ENCODE measurements around the gene RNF223.

GRCh38 chr1:1074631-1075147 lies 583 bp upstream of the RNF223 start:
- TF ChIP-seq, protein P1, sequence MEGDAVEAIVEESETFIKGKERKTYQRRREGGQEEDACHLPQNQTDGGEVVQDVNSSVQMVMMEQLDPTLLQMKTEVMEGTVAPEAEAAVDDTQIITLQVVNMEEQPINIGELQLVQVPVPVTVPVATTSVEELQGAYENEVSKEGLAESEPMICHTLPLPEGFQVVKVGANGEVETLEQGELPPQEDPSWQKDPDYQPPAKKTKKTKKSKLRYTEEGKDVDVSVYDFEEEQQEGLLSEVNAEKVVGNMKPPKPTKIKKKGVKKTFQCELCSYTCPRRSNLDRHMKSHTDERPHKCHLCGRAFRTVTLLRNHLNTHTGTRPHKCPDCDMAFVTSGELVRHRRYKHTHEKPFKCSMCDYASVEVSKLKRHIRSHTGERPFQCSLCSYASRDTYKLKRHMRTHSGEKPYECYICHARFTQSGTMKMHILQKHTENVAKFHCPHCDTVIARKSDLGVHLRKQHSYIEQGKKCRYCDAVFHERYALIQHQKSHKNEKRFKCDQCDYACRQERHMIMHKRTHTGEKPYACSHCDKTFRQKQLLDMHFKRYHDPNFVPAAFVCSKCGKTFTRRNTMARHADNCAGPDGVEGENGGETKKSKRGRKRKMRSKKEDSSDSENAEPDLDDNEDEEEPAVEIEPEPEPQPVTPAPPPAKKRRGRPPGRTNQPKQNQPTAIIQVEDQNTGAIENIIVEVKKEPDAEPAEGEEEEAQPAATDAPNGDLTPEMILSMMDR (IDR thresholded peaks at IDR 0.05 in 2 of 3, conservative IDR thresholded peaks at IDR 0.05 in 1 of 3; ENCODE audit: borderline replicate concordance in 1 of 3, insufficient read depth in 1 of 3, low read depth in 2 of 3, low read length in 2 of 3): no peak
- TF ChIP-seq RAD21 (IDR thresholded peaks at IDR 0.05; ENCODE audit: low read depth) (no peak), TCF7L2 (IDR thresholded peaks at IDR 0.05; ENCODE audit: borderline replicate concordance, extremely low read depth, insufficient read depth, insufficient read length) (no peak), ATF3 (IDR thresholded peaks at IDR 0.05) (no peak), POLR2AphosphoS5 (IDR thresholded peaks at IDR 0.05; ENCODE audit: low read depth, low read length) (no peak), YY1 (IDR thresholded peaks at IDR 0.05; ENCODE audit: extremely low read depth, insufficient replicate concordance, low read depth, low read length) (no peak), EZH2phosphoT487 (IDR thresholded peaks at IDR 0.05; ENCODE audit: borderline replicate concordance) (no peak), ZNF274 (IDR thresholded peaks at IDR 0.05; ENCODE audit: low read depth, low read length) (no peak), POLR2A (IDR thresholded peaks at IDR 0.05; ENCODE audit: borderline replicate concordance, extremely low read depth, insufficient read depth, insufficient read length) (no peak), MAX (IDR thresholded peaks at IDR 0.05) (no peak)
- TF ChIP-seq, protein P2, sequence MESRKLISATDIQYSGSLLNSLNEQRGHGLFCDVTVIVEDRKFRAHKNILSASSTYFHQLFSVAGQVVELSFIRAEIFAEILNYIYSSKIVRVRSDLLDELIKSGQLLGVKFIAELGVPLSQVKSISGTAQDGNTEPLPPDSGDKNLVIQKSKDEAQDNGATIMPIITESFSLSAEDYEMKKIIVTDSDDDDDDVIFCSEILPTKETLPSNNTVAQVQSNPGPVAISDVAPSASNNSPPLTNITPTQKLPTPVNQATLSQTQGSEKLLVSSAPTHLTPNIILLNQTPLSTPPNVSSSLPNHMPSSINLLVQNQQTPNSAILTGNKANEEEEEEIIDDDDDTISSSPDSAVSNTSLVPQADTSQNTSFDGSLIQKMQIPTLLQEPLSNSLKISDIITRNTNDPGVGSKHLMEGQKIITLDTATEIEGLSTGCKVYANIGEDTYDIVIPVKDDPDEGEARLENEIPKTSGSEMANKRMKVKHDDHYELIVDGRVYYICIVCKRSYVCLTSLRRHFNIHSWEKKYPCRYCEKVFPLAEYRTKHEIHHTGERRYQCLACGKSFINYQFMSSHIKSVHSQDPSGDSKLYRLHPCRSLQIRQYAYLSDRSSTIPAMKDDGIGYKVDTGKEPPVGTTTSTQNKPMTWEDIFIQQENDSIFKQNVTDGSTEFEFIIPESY (IDR thresholded peaks at IDR 0.05; ENCODE audit: extremely low read depth, insufficient replicate concordance, low read length): no peak
- TF ChIP-seq, protein P3, sequence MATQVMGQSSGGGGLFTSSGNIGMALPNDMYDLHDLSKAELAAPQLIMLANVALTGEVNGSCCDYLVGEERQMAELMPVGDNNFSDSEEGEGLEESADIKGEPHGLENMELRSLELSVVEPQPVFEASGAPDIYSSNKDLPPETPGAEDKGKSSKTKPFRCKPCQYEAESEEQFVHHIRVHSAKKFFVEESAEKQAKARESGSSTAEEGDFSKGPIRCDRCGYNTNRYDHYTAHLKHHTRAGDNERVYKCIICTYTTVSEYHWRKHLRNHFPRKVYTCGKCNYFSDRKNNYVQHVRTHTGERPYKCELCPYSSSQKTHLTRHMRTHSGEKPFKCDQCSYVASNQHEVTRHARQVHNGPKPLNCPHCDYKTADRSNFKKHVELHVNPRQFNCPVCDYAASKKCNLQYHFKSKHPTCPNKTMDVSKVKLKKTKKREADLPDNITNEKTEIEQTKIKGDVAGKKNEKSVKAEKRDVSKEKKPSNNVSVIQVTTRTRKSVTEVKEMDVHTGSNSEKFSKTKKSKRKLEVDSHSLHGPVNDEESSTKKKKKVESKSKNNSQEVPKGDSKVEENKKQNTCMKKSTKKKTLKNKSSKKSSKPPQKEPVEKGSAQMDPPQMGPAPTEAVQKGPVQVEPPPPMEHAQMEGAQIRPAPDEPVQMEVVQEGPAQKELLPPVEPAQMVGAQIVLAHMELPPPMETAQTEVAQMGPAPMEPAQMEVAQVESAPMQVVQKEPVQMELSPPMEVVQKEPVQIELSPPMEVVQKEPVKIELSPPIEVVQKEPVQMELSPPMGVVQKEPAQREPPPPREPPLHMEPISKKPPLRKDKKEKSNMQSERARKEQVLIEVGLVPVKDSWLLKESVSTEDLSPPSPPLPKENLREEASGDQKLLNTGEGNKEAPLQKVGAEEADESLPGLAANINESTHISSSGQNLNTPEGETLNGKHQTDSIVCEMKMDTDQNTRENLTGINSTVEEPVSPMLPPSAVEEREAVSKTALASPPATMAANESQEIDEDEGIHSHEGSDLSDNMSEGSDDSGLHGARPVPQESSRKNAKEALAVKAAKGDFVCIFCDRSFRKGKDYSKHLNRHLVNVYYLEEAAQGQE (IDR thresholded peaks at IDR 0.05; ENCODE audit: low read depth): no peak
